Gastroesophageal sphincter (tissue), 3 donors: ENCODE data around the gene ZEB2.

Experiments
- EP300 ChIP-seq: sonication (generic); formaldehyde crosslinking; IDR thresholded peaks from one replicate; pipeline ENCODE4 v1.6.1; 2017; ENCODE audit warnings: antibody characterized with exemption, mild to moderate bottlenecking
- POLR2A ChIP-seq, 2 donors: fragments of 450-650 bp; IDR thresholded peaks; one replicate each; pipeline ENCODE4 v1.6.1; 2017; ENCODE audit warnings: antibody characterized with exemption in 2 of 2, mild to moderate bottlenecking in 2 of 2, moderate library complexity in 1 of 2
- POLR2AphosphoS5 ChIP-seq: sonication (generic); formaldehyde crosslinking; IDR thresholded peaks from one replicate; pipeline ENCODE4 v1.6.1; 2017; ENCODE audit warnings: antibody characterized with exemption
- TF ChIP-seq, protein P1 (sequence below), 4 experiments: fragments of 200-600 bp in 2 of 4; fragments of 450-650 bp in 2 of 4; sonication (generic) in 1 of 4; IDR thresholded peaks; one replicate each; pipeline ENCODE4 v1.5.1; 2017 to 2019; ENCODE audit warnings: antibody characterized with exemption in 4 of 4, mild to moderate bottlenecking in 2 of 4, moderate library complexity in 2 of 4

DNA sequence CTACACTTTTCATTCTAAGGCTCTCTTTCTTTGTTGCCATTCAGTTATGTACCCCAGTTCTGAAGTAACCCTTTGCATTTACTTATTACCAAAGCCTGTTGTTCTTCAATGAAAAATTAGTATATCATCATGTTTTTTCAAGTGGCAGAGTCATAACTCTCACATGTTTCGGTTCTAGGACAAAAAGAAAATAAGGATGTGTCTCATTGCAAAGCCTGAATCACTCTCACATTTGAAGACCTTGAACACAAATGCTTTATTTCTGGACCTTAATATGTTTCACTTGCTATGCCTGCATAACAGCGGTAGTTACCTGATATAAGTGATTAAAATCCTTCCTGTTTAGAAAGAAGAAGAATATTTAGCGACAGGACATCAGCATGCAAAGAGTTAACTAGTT lies 49.1 kb downstream of the ZEB2 start:
- TF ChIP-seq, protein P1, sequence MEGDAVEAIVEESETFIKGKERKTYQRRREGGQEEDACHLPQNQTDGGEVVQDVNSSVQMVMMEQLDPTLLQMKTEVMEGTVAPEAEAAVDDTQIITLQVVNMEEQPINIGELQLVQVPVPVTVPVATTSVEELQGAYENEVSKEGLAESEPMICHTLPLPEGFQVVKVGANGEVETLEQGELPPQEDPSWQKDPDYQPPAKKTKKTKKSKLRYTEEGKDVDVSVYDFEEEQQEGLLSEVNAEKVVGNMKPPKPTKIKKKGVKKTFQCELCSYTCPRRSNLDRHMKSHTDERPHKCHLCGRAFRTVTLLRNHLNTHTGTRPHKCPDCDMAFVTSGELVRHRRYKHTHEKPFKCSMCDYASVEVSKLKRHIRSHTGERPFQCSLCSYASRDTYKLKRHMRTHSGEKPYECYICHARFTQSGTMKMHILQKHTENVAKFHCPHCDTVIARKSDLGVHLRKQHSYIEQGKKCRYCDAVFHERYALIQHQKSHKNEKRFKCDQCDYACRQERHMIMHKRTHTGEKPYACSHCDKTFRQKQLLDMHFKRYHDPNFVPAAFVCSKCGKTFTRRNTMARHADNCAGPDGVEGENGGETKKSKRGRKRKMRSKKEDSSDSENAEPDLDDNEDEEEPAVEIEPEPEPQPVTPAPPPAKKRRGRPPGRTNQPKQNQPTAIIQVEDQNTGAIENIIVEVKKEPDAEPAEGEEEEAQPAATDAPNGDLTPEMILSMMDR (IDR thresholded peaks at IDR 0.05), result no peak
- TF ChIP-seq POLR2AphosphoS5, result no peak
- no peak for TF ChIP-seq POLR2A (IDR thresholded peaks at IDR 0.05)
- no peak for TF ChIP-seq EP300
